PC-9 (cell line): ENCODE measurements around the gene AMH. TPM values are rescaled to one million over a fixed set of nuclear protein-coding genes. Genes with fewer than 3 reads are reported as not detected.

Experiments
- BruUV-seq: library from RNA; stranded (reverse); fragments of 400-500 nt; replicated peaks from 2 replicates; lab custom pipeline; 2021; lab: Mats Ljungman, UMichigan
- CTCF ChIA-PET: fragments of 300-600 bp; sonication (Branson Sonifier 250); formaldehyde crosslinking; loops from one replicate; lab custom pipeline; 2022; ENCODE audit warnings: antibody characterized with exemption; lab: Charles Lee
- POLR2A ChIA-PET: fragments of 300-600 bp; sonication (Branson Sonifier 250); formaldehyde crosslinking; loops from one replicate; lab custom pipeline; 2022; ENCODE audit warnings: antibody characterized with exemption; ENCODE audit not compliant: unreplicated experiment; lab: Charles Lee
- DNase-seq, 2 experiments: peaks; one replicate each; pipeline versions ENCODE4 v3.0.0 to v3.0.0-alpha.2; 2015 to 2022; ENCODE audit warnings: mixed read lengths in 1 of 2
- H2AFZ ChIP-seq: fragments of 200-600 bp; sonication (generic); 2 replicates; pipeline ENCODE4 v1.8.1; 2017; ENCODE audit warnings: antibody characterized with exemption
- H3F3A ChIP-seq: fragments of 200-600 bp; sonication (generic); 2 replicates; pipeline ENCODE4 v1.8.1; 2017; ENCODE audit warnings: antibody characterized with exemption, mild to moderate bottlenecking, low read depth; ENCODE audit not compliant: insufficient read depth
- H3K27ac ChIP-seq: fragments of 200-600 bp; sonication (generic); 2 replicates; pipeline ENCODE4 v1.6.1; 2016; ENCODE audit warnings: mixed run types
- H3K27me3 ChIP-seq: fragments of 200-600 bp; sonication (generic); 2 replicates; pipeline ENCODE4 v1.6.1; 2016; ENCODE audit warnings: low read depth, mixed run types; ENCODE audit not compliant: insufficient read depth
- H3K36me3 ChIP-seq: fragments of 200-600 bp; sonication (generic); 2 replicates; pipeline ENCODE4 v1.6.1; 2016; ENCODE audit warnings: low read depth, mixed run types
- H3K4me1 ChIP-seq: fragments of 200-600 bp; sonication (generic); replicated peaks from 2 replicates; pipeline ENCODE4 v1.6.1; 2016; ENCODE audit warnings: mixed run types; ENCODE audit not compliant: insufficient read depth
- H3K4me2 ChIP-seq: fragments of 200-600 bp; sonication (generic); 2 replicates; pipeline ENCODE4 v1.6.1; 2017; ENCODE audit warnings: mixed run types
- H3K4me3 ChIP-seq: fragments of 200-600 bp; sonication (generic); 2 replicates; pipeline ENCODE4 v1.6.1; 2016; ENCODE audit warnings: mixed run types
- H3K79me2 ChIP-seq: fragments of 200-600 bp; sonication (generic); 2 replicates; pipeline ENCODE4 v1.6.1; 2017; ENCODE audit warnings: low read depth, mixed run types
- H3K9me2 ChIP-seq: fragments of 200-600 bp; sonication (generic); 2 replicates; pipeline ENCODE4 v1.8.1; 2017; ENCODE audit warnings: mild to moderate bottlenecking; ENCODE audit not compliant: insufficient read depth
- H3K9me3 ChIP-seq: fragments of 200-600 bp; sonication (generic); 2 replicates; pipeline ENCODE4 v1.8.1; 2016; ENCODE audit warnings: low read depth; ENCODE audit not compliant: insufficient read depth
- H4K20me1 ChIP-seq: fragments of 200-600 bp; sonication (generic); 2 replicates; pipeline ENCODE4 v1.8.1; 2017; ENCODE audit not compliant: insufficient read depth
- EZH2 ChIP-seq: fragments of 200-600 bp; sonication (generic); IDR thresholded peaks from 2 replicates; pipeline ENCODE4 v1.8.0; 2017; ENCODE audit warnings: antibody characterized with exemption, low read depth
- intact Hi-C: fragments of 100-400 bp; cut with micrococcal nuclease; formaldehyde crosslinking; loops from one replicate; pipeline ENCODE4 v1.10.0; 2022; ENCODE audit not compliant: unreplicated experiment
- total RNA-seq: library from RNA; stranded (reverse); gene quantifications from 2 replicates; pipeline ENCODE4 v1.2.3, GENCODE V29; 2021
- TF ChIP-seq, protein P1 (sequence below): fragments of 200-600 bp; sonication (generic); conservative IDR thresholded peaks from 2 replicates; pipeline ENCODE4 v1.6.1; 2017; ENCODE audit warnings: mixed run types, antibody characterized with exemption, mild to moderate bottlenecking, moderate library complexity

Gene AMH
- total RNA-seq, 1 experiment from 2014 or later = 8.1 TPM

DNA sequence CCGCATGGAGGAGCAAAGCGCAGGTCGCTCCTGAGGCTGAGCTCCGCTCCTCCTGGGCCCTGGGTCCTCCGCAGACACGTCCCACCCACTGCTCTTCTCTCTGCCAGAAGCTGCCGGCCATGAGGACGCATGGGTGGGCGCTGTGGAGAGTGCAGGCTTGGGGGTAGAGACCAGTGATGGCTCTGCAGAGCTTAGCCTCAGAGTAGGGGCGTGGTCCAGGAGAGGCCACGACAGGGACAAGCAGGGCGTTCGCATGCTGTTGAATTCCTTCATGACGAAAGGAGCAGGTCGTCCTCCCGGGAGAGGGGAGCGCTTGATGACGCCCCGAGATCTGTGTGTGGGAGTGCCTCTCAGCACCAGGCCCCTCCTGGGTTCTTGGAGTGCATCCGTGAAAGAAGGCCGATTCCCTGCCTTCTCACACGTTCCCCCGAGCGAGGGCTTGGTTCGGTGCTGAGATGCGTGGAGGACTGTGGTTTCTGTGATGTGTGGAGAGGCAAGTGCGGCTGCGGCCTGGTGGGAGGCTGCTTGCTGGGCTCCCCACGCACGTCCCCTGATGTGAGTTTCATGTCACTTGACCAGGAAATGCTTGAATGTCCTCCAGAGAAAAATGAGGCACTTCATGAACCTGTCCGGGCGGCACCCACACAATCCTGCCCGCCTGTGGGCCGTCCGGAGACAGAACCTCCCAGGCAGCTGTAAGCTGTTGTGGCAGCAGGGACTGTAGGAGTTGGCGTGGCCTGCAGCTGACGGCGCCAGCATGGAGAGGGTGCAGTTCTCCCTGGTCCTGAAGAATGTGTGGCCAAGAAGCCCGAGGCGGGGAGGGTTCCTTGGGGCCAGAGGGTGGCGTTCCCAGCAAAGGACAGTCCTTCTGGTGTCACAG is 8.0 kb upstream of the AMH start:
- no peak overlapping the region for H3K4me2 ChIP-seq

GRCh38 chr19:2242092-2242537 is 7.0 kb upstream of the AMH start:
- Histone ChIP-seq H3K4me3 (no peak overlapping the region), H3K36me3 (no peaks in the 10 kb centered on the region), H3K9me2 (no peaks in the 10 kb centered on the region), H3K4me1 (peaks cover 15% of the 10 kb centered on the region), H3K27ac (no peak overlapping the region), H4K20me1 (peaks cover 65% of the 10 kb centered on the region), H3K9me3 (no peaks in the 10 kb centered on the region), H3K79me2 (peaks cover 62% of the 10 kb centered on the region), H3K27me3 (no peaks in the 10 kb centered on the region), H3K4me2 (no peak overlapping the region), H2AFZ (no peak overlapping the region), H3F3A (peaks cover 6% of the 10 kb centered on the region; the same call in 1 of the 2 replicates)
- no TSS peak for BruUV-seq
- CTCF ChIA-PET = no interaction called here
- POLR2A ChIA-PET = no interaction called here
- intact Hi-C loops = no loop called here
- DNase-seq = no peak
- TF ChIP-seq EZH2 = no peak
- TF ChIP-seq, protein P1, sequence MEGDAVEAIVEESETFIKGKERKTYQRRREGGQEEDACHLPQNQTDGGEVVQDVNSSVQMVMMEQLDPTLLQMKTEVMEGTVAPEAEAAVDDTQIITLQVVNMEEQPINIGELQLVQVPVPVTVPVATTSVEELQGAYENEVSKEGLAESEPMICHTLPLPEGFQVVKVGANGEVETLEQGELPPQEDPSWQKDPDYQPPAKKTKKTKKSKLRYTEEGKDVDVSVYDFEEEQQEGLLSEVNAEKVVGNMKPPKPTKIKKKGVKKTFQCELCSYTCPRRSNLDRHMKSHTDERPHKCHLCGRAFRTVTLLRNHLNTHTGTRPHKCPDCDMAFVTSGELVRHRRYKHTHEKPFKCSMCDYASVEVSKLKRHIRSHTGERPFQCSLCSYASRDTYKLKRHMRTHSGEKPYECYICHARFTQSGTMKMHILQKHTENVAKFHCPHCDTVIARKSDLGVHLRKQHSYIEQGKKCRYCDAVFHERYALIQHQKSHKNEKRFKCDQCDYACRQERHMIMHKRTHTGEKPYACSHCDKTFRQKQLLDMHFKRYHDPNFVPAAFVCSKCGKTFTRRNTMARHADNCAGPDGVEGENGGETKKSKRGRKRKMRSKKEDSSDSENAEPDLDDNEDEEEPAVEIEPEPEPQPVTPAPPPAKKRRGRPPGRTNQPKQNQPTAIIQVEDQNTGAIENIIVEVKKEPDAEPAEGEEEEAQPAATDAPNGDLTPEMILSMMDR = no peak

More for the DNA sequence above, 8.0 kb upstream of the AMH start:
- no peak for DNase-seq
- H3K9me2 ChIP-seq = no peaks in the 10 kb centered on the region
- H3K27ac ChIP-seq = no peak overlapping the region
- H3K27me3 ChIP-seq = no peaks in the 10 kb centered on the region
- peaks cover 9% of the 10 kb centered on the region; the same call in 1 of the 2 replicates for H3F3A ChIP-seq
- H3K79me2 ChIP-seq = peaks cover 66% of the 10 kb centered on the region
- BruUV-seq = no TSS peak
- peaks cover 15% of the 10 kb centered on the region for H3K4me1 ChIP-seq
- H3K9me3 ChIP-seq = no peaks in the 10 kb centered on the region
- TF ChIP-seq EZH2 = no peak
- TF ChIP-seq, protein P1 = no peak
- intact Hi-C loops = no loop called here
- H3K4me3 ChIP-seq = no peak overlapping the region
- no peaks in the 10 kb centered on the region for H3K36me3 ChIP-seq
- ChIA-PET CTCF (no interaction called here), POLR2A (no interaction called here)
- H4K20me1 ChIP-seq = peaks cover 61% of the 10 kb centered on the region
- no peak overlapping the region for H2AFZ ChIP-seq

- Histone ChIP-seq H3K27me3 (no peaks in the 10 kb centered on the region), H3F3A (0 out of 2 replicates have a peak, but pooled peaks cover 3% of the 10 kb centered on the region), H3K79me2 (peaks cover 55% of the 10 kb centered on the region), H3K4me1 (peaks cover 12% of the 10 kb centered on the region), H3K9me3 (no peaks in the 10 kb centered on the region), H3K27ac (no peak overlapping the region), H3K9me2 (no peaks in the 10 kb centered on the region), H3K36me3 (no peaks in the 10 kb centered on the region), H4K20me1 (peaks cover 59% of the 10 kb centered on the region), H2AFZ (no peak overlapping the region), H3K4me2 (no peak overlapping the region), H3K4me3 (no peak overlapping the region)
- CTCF ChIA-PET = no interaction called here
- intact Hi-C loops = no loop called here
- POLR2A ChIA-PET = no interaction called here
- TF ChIP-seq EZH2 = no peak
- TF ChIP-seq, protein P1 = no peak
- no TSS peak for BruUV-seq
- no peak for DNase-seq
These were observed 6.3 kb upstream of the AMH start for GRCh38 chr19:2242816-2243215.
